Measurements from ENCODE around the gene BTG2.
"Not testable (repeated sequence)": the region's sequence is repeated elsewhere in the genome, so short reads cannot be mapped to it uniquely, and the experiment has no call there.

Gene BTG2

GRCh38 chr1:203304919-203305808 lies at the start of gene BTG2:
TSS of gene BTG2 (plus strand) at chr1:203305519. CDS start at chr1:203305607, 88 bp downstream.
- peak; percentile 87 for DNase-seq (ENCODE audit: low spot score)

- not testable (repeated sequence) for DNase-seq (ENCODE audit: low spot score)
Observed at GRCh38 chr1:203256636-203257035, 48.7 kb upstream of the BTG2 start.

- no peak for DNase-seq (ENCODE audit: low spot score)
Observed at GRCh38 chr1:203263496-203263895, 41.8 kb upstream of the BTG2 start.

GRCh38 chr1:203264052-203264501 lies 41.2 kb upstream of the BTG2 start:
- no peak for DNase-seq (ENCODE audit: low spot score)

GRCh38 chr1:203265541-203265940 lies 39.8 kb upstream of the BTG2 start:
- no peak for DNase-seq (ENCODE audit: low spot score)

- DNase-seq (ENCODE audit: low spot score): not testable (repeated sequence)
Observed at GRCh38 chr1:203266140-203266539, 39.2 kb upstream of the BTG2 start.

GRCh38 chr1:203267347-203267846 lies 37.9 kb upstream of the BTG2 start:
- peak; percentile 67 for DNase-seq (ENCODE audit: low spot score)

GRCh38 chr1:203267912-203268311 lies 37.4 kb upstream of the BTG2 start:
- no peak for DNase-seq (ENCODE audit: low spot score)

GRCh38 chr1:203268901-203269653 lies 36.2 kb upstream of the BTG2 start:
- DNase-seq (ENCODE audit: low spot score): peak; percentile 76

- no peak for DNase-seq (ENCODE audit: low spot score)
Observed at GRCh38 chr1:203269654-203270020, 35.7 kb upstream of the BTG2 start.

- no peak for DNase-seq (ENCODE audit: low spot score)
Observed at GRCh38 chr1:203270448-203270847, 34.9 kb upstream of the BTG2 start.

- no peak for DNase-seq (ENCODE audit: low spot score)
Observed at GRCh38 chr1:203271018-203271743, 34.1 kb upstream of the BTG2 start.

GRCh38 chr1:203271962-203272632 lies 33.2 kb upstream of the BTG2 start:
- DNase-seq (ENCODE audit: low spot score): no peak

- DNase-seq (ENCODE audit: low spot score): no peak
Observed at GRCh38 chr1:203272633-203273205, 32.6 kb upstream of the BTG2 start.

GRCh38 chr1:203273206-203273868 lies 32.0 kb upstream of the BTG2 start:
- DNase-seq (ENCODE audit: low spot score): peak; percentile 77

- no peak for DNase-seq (ENCODE audit: low spot score)
Observed at GRCh38 chr1:203273869-203274602, 31.3 kb upstream of the BTG2 start.

GRCh38 chr1:203274603-203275381 lies 30.5 kb upstream of the BTG2 start:
- DNase-seq (ENCODE audit: low spot score): no peak

- no peak for DNase-seq (ENCODE audit: low spot score)
Observed at GRCh38 chr1:203275656-203276272, 29.6 kb upstream of the BTG2 start.

- DNase-seq (ENCODE audit: low spot score): no peak
Observed at GRCh38 chr1:203276408-203276807, 28.9 kb upstream of the BTG2 start.
